BJ (cell line): Measurements from ENCODE around the gene COA1. TPM values are rescaled to one million over a fixed set of nuclear protein-coding genes. Genes with fewer than 3 reads are reported as not detected.

Source experiments
- CTCF ChIA-PET: fragments of 350-600 bp; formaldehyde crosslinking; extraction: SDS; loops from one replicate; lab custom pipeline; 2021; ENCODE audit warnings: antibody characterized with exemption, inconsistent platforms; lab: Yijun Ruan, JAX
- POLR2A ChIA-PET: fragments of 300-600 bp; sonication (Branson Sonifier 250); formaldehyde crosslinking; extraction: SDS; loops from one replicate; lab custom pipeline; 2021; ENCODE audit warnings: antibody characterized with exemption; lab: Charles Lee
- DNase-seq: peaks from one replicate; pipeline ENCODE4 v3.0.0-alpha.2; 2011; ENCODE audit warnings: low read depth
- H3K27me3 ChIP-seq: 2 replicates; pipeline ENCODE4 v1.6.0; 2011; ENCODE audit warnings: low read length; ENCODE audit not compliant: control insufficient read depth, insufficient read depth
- H3K36me3 ChIP-seq: 2 replicates; pipeline ENCODE4 v1.5.1; 2011; ENCODE audit warnings: low read length; ENCODE audit not compliant: control insufficient read depth, insufficient read depth
- H3K4me3 ChIP-seq: 2 replicates; pipeline ENCODE4 v1.5.1; 2011; ENCODE audit warnings: low read depth, mild to moderate bottlenecking, control low read depth, low read length
- polyA plus RNA-seq: library from polyadenylated mRNA; depleted of rRNA; stranded (reverse); fragments of >200 nt; gene quantifications from 2 replicates; pipeline ENCODE4 v1.2.3, GENCODE V29; 2011
- TF ChIP-seq, protein P1 (sequence below): IDR thresholded peaks from 2 replicates; pipeline ENCODE4 v1.5.1; 2011; ENCODE audit warnings: low read depth, mild to moderate bottlenecking, control low read depth, inconsistent platforms, low read length, moderate library complexity; ENCODE audit not compliant: insufficient read depth

Gene COA1
- polyA plus RNA-seq, 1 experiment = 20.2 TPM

DNA sequence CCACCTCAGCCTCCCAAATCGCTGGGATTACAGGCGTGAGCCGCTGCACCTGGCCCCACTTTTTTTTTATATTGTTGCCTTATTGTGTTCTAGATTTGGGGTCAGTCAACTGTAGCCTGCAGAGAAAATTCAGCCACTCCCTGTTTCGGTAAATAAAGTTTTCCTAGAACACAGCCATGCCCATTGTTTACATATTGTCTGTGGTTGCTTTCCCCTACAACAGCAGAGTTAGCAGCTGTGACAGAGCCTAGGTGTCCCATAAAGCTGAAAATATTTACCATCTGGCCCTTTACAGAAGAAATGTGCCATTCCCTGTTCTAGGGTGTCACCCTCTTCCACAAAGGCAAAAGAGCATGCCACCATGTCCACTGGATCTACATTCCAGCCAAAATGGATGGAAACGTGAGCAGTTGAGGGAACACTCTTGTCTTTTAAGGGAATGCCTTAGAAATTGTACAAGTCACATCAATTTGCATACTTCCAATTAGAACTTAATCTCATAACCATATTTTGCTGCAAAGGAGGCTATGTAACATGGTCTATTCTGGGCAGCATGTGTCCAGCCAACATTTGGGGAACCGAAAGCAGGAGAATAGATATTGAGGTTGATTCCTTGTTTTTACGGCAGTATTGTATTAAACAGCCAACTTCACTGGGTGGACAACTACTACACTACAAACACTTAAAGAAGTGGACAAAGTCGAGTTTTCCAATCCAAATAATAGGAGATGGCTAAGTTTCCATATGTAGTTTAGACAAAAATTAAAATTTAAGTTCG, 18.2 kb upstream of the COA1 start:
- CTCF ChIA-PET = no interaction called here
- peaks cover 6% of the 10 kb centered on the region for H3K27me3 ChIP-seq
- H3K36me3 ChIP-seq = no peaks in the 10 kb centered on the region
- TF ChIP-seq, protein P1, sequence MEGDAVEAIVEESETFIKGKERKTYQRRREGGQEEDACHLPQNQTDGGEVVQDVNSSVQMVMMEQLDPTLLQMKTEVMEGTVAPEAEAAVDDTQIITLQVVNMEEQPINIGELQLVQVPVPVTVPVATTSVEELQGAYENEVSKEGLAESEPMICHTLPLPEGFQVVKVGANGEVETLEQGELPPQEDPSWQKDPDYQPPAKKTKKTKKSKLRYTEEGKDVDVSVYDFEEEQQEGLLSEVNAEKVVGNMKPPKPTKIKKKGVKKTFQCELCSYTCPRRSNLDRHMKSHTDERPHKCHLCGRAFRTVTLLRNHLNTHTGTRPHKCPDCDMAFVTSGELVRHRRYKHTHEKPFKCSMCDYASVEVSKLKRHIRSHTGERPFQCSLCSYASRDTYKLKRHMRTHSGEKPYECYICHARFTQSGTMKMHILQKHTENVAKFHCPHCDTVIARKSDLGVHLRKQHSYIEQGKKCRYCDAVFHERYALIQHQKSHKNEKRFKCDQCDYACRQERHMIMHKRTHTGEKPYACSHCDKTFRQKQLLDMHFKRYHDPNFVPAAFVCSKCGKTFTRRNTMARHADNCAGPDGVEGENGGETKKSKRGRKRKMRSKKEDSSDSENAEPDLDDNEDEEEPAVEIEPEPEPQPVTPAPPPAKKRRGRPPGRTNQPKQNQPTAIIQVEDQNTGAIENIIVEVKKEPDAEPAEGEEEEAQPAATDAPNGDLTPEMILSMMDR = no peak
- no peak overlapping the region for H3K4me3 ChIP-seq
- POLR2A ChIA-PET = interaction anchor here (0.5 kb wide), 1 partner anchor 1465 kb away, joined by 3 read pairs; no protein-coding TSS in a partner anchor
- DNase-seq = no peak

DNA sequence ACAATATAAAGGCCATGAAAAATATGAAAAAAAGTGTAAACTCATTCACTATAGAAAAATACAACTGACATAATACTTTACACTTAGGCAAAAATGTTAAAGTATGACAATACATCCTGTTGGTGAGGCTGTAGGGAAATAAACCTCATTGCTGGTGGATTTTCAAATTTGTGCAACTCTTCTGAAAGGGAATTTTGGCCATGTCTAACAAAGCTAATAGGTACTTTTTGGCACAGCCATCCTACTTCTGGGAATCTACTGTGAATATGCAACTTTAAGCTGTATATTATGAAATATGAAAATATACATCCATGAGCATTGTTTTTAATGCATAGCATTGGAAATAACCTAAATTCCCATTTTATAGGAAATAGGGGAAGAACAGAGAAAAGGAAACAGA, 13.4 kb upstream of the COA1 start:
- Histone ChIP-seq H3K36me3 (no peaks in the 10 kb centered on the region), H3K4me3 (no peak overlapping the region), H3K27me3 (peaks cover 10% of the 10 kb centered on the region)
- POLR2A ChIA-PET = no interaction called here
- CTCF ChIA-PET = interaction anchor here (0.7 kb wide), 1 partner anchor 96 kb away, joined by 3 read pairs; no protein-coding TSS in a partner anchor
- TF ChIP-seq, protein P1 = no peak
- no peak for DNase-seq

DNA sequence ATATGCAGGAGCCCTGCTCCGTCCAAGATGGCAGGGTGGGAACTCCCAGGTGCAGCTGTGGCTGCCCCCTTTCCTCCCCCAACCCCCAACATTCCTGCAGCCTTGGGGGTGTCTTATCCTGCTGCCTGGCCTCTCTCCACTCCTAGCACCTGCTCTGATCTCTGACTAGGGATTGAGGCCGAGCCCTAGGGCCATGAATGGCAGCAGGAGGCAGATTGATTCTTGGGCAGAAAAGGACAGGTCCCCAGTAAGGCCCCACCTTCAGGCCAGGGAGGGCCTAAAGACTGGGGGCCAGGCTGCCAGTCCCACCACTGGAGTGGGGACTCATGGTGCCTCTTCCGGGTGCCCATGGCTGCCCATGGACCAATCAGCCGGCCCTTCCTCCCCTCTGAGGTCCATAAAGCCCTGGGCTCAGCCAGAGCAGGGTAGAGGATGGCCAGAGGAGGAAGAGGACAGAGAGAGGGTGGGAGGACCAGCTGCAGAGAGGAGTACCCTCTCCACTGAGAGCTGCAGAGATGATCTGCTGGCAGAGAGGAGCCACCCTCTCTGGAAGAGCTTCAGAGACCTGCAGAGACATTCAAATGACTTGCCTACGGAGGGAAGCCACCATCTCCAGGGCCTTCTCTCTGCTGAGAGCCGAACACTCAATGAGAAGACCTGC, 8.3 kb upstream of the COA1 start:
- CTCF ChIA-PET = interaction anchor here (1.3 to 1.7 kb wide), 3 partner anchors 100 to 155 kb away, joined by 4 to 7 read pairs (median 5); partner anchors contain the start of gene STK17A
- POLR2A ChIA-PET = no interaction called here

DNA sequence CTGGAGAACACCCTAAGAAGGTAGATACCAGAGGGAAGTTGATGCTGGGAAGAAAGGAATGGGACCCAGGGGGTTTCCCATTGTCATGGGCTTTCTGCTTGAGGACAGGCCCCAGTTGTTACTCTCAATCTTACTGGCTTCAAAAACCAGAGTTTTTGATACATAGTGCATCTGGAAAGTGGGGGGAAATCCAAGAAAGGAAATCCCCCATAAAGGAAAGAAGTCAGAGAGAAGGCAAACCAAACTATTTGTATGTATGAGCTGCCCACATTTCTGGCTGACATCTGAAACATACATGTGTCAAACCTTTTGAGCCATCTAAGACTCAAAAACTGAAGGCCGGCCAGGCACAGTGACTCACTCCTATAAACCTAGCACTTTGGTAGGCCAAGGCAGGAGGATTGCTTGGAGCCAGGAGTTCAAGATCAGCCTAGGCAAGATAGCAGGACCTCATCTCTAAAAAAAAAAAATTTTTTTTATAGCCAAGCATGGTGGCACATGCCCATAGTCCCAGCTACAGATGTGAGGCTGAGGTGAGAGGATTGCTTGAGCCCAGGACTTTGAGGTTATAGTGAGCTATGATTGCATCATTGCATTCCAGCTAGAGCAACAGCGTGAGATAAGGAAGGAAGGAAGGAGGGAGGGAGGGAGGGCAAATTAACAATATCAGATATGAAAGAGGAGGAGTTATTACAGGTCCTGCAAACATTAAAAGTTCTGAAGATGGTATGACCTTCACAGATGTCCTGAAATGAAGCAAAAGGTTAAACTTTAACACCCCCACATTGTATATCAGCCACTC, 6.7 kb upstream of the COA1 start:
- no peaks in the 10 kb centered on the region for H3K36me3 ChIP-seq
- DNase-seq = no peak
- peaks cover 4% of the 10 kb centered on the region; the same call in 1 of the 2 replicates for H3K27me3 ChIP-seq
- ChIA-PET CTCF (interaction anchor here (1.2 to 2.1 kb wide), 5 partner anchors 102 to 153 kb away, joined by 3 to 7 read pairs (median 5); partner anchors contain the start of gene STK17A), POLR2A (interaction anchor here (0.7 kb wide), 1 partner anchor 487 kb away, joined by 8 read pairs; no protein-coding TSS in a partner anchor)
- no peak overlapping the region for H3K4me3 ChIP-seq
- TF ChIP-seq, protein P1 = no peak

More for the DNA sequence above, 8.3 kb upstream of the COA1 start:
- H3K36me3 ChIP-seq = no peaks in the 10 kb centered on the region
- no peak for DNase-seq
- H3K27me3 ChIP-seq = peaks cover 4% of the 10 kb centered on the region; the same call in 1 of the 2 replicates
- TF ChIP-seq, protein P1 = no peak
- no peak overlapping the region for H3K4me3 ChIP-seq
